Measurements from ENCODE around the gene ING3.
"Not testable (repeated sequence)": the region's sequence is repeated elsewhere in the genome, so short reads cannot be mapped to it uniquely, and the experiment has no call there.

ING3 gene

GRCh38 chr7:121002757-121003200, 52.2 kb downstream of the ING3 start:
- no peak for DNase-seq (ENCODE audit: low spot score)

GRCh38 chr7:121003986-121004685, 53.6 kb downstream of the ING3 start:
- no peak for DNase-seq (ENCODE audit: low spot score)

- not testable (repeated sequence) for DNase-seq (ENCODE audit: low spot score)
These were observed 54.5 kb downstream of the ING3 start for GRCh38 chr7:121005058-121005457.

GRCh38 chr7:121005996-121006584, 55.5 kb downstream of the ING3 start:
- no peak for DNase-seq (ENCODE audit: low spot score)

GRCh38 chr7:121006711-121007315, 56.2 kb downstream of the ING3 start:
- DNase-seq (ENCODE audit: low spot score): no peak

- DNase-seq (ENCODE audit: low spot score): no peak
These were observed 58.2 kb downstream of the ING3 start for GRCh38 chr7:121008816-121009215.

GRCh38 chr7:121011401-121011800, 60.8 kb downstream of the ING3 start:
- no peak for DNase-seq (ENCODE audit: low spot score)

GRCh38 chr7:121012170-121012874, 61.7 kb downstream of the ING3 start:
- DNase-seq (ENCODE audit: low spot score): no peak

GRCh38 chr7:121012919-121013318, 62.3 kb downstream of the ING3 start:
- no peak for DNase-seq (ENCODE audit: low spot score)

GRCh38 chr7:121015560-121015959, 65.0 kb downstream of the ING3 start:
- DNase-seq (ENCODE audit: low spot score): no peak

- peak; percentile 30 for DNase-seq (ENCODE audit: low spot score)
These were observed 66.4 kb downstream of the ING3 start for GRCh38 chr7:121016966-121017365.

- DNase-seq (ENCODE audit: low spot score): no peak
These were observed 67.0 kb downstream of the ING3 start for GRCh38 chr7:121017586-121017985.

- DNase-seq (ENCODE audit: low spot score): no peak
These were observed 68.4 kb downstream of the ING3 start for GRCh38 chr7:121019018-121019417.

GRCh38 chr7:121020249-121020988, 69.8 kb downstream of the ING3 start:
- DNase-seq (ENCODE audit: low spot score): peak; percentile 56

GRCh38 chr7:121020989-121021969, 70.7 kb downstream of the ING3 start:
- no peak for DNase-seq (ENCODE audit: low spot score)

GRCh38 chr7:121023194-121023593, 72.6 kb downstream of the ING3 start:
- DNase-seq (ENCODE audit: low spot score): no peak

GRCh38 chr7:121023683-121024511, 73.3 kb downstream of the ING3 start:
- no peak for DNase-seq (ENCODE audit: low spot score)

GRCh38 chr7:121024611-121025010, 74.0 kb downstream of the ING3 start:
- no peak for DNase-seq (ENCODE audit: low spot score)

- DNase-seq (ENCODE audit: low spot score): no peak
These were observed 75.6 kb downstream of the ING3 start for GRCh38 chr7:121026159-121026558.

- no peak for DNase-seq (ENCODE audit: low spot score)
These were observed 76.1 kb downstream of the ING3 start for GRCh38 chr7:121026577-121027111.
